Medulla oblongata (tissue), 1 donor: Measurements from ENCODE around the gene ANKS1A.

Source experiments
- DNase-seq: peaks from one replicate; pipeline ENCODE4 v3.0.0-alpha.2; 2015; ENCODE audit errors: extremely low spot score

Gene ANKS1A

DNA sequence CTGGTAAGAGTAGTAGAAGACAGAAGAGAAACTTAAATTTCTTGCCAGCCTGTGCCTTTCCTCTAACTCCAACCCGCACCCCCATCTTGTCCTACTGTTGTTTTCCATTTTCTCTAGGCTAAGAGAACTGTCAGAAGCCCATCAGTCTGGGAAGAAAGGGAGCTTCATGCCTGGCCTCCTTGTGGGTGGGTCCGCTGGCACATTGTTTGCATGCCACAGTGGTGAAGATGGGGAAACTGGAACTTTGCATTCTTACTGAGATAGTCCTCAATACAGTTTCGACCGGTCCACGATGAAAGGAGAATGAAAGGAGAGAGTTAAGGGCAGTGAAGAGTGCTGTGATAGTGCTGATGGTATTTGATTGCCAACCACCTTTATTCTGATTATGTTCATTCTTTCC is 149.0 kb downstream of the ANKS1A start:
- no peak for DNase-seq

- no peak for DNase-seq
Measured at GRCh38 chr6:35040398-35040797, 151.3 kb downstream of the ANKS1A start.

DNA sequence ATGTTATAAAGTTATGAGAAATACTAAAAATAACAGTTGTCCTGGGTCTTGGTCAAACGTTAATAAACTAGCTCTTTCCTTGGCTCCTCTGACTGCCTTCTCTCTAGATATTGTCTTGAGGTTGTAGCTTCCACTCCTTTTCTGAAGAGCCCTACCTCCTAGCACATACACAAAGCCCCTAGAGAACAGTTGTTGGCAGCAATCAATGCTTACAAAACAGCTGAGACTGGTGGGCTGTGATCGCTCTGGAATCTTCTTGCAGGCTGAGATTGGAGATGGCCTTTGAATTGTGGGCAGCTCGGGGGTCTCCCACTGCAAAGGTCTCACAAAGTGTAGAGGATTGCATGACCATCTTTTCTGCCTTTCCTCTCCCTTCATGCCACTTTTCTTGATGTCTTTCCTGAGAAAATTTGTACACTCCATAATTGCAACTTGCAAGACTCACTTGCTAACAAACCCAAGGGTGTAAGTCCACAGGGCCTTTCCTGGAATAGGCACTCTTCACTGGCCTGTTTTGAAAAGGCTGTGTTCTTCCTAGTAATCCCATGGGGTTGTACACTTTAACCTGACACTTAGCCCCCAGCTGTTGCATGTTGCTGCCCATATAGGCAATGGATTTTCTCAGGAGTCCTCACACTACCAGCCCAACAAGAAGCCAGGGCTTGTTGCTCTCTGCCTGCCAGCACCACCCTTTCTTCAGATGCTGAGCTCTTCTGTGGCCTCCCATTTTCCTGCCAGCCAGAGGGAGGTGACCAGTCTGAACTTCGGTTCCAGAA is 152.2 kb downstream of the ANKS1A start:
- DNase-seq = no peak

DNA sequence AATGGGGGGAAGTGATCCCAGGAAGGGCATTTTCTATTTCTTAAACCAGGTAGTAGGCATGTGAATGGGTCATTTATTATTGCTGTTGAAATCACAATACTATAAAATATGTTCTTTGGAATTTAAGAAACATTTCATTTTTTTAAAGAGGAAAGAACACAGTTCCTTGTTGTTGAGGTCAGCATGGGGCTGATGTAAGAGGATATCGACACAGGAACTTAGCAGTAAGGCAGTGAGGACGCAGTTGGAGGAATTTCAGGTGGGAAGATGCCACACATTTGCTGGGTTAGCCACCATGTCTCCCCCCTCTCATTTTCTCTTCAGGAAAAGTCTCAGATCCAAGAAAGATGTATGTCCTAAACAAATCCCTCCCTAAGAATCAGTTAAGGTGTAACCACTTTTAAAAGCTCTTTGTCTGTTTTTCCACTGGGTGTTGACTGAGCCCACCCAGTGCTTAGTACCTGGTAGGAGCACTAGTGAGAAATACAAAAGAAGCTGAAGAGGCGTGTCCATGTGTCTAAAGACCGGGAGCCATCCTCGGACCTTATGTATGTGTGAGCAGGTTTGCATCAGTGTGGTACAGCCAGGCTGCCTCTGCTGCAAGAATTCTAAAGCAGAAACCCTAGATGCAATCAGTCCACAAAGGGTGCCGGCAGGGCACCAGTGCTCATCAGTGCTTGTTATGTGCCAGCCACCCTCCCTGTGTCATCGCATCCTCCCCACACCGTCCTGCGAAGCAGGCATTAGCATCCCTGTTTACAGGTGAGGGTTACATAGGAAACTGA is 153.2 kb downstream of the ANKS1A start:
- no peak for DNase-seq

DNA sequence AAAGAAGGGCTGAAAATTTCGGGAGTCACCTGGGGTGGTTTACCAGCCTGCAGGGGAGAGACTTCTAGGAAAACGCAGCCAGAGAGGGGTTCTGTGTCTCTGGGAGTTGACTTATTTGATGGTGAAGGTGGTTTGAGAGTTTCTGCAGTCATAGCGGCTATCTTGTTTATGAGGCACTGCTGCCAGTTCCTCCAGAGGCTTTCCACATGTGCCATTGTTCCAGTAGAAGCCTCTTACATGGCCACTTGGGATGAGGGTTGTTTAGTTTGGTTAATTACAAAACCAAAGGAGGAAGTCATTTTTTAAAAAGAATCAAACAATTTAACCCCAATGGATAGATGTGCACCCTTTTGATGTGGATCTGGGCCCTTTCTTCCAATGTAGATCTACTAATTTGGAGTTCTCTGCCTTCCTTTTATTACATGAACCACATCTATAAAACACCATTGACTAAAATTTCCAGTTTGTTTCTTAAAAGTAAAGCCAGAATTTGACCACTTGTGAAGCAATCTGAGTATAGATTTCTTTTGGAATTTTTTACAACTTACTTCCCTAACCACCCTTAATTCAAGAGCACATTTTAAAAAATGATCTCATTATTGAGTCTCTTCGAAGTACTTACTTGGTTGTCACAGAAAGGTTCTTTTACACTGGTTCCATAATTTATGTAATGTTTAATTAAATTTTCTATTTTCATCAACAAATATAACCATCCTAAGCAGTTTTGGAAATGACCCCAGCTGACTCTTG is 154.5 kb downstream of the ANKS1A start:
- no peak for DNase-seq

DNA sequence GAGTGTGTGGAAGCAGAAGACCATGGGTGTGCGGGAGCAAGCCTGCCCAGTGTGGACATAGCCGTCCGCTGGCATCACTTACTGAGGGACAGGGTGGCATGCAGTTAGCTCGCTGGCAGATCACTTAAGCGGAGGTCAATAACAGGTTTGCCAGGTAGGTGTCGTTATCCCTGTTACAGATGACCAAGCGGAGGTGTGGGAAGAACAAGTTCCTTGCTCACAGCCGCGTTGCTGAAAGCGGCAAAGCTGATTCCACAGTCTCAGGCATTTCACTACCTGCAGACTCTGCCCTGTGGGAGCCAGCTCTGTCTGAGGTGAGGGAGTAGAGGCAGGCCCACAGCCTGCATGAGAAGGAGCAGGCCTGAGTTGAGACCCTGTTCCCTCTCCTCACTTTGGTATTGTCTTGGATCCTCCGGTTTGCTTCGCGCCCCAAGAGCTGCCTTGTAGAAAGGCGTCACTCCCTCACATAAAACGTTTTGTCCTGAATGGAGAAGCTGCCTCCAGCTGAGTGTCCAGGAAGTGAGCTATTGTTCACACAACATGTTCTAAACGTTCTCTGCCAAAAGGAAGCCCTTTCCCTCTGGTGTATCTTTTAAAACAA is 155.2 kb downstream of the ANKS1A start:
- peak; percentile 77 for DNase-seq

- no peak for DNase-seq
Measured at GRCh38 chr6:35044761-35045421, 155.8 kb downstream of the ANKS1A start.

DNA sequence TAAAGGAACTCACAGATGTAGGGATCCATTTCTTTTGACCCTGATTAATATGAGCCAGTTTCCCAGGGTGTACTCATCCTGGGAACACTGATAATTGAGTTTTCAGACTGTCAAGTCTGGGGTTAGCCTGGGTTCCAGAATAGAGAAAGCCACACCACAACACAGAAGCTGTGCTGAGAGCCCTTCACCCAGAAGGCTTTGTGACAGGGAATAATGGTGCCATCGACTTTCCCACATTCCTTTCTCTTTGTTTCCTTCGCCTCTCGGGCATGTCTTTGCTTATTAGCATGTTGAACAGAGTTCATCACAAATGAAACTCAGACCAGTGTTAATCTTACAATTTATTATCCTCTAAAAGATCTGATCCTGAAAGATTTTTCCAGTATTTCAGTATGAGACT is 157.0 kb downstream of the ANKS1A start:
- DNase-seq = peak; percentile 28

GRCh38 chr6:35046862-35047261 is 157.8 kb downstream of the ANKS1A start:
- no peak for DNase-seq

GRCh38 chr6:35047265-35048011 is 158.4 kb downstream of the ANKS1A start:
- DNase-seq = peak; percentile 57

DNA sequence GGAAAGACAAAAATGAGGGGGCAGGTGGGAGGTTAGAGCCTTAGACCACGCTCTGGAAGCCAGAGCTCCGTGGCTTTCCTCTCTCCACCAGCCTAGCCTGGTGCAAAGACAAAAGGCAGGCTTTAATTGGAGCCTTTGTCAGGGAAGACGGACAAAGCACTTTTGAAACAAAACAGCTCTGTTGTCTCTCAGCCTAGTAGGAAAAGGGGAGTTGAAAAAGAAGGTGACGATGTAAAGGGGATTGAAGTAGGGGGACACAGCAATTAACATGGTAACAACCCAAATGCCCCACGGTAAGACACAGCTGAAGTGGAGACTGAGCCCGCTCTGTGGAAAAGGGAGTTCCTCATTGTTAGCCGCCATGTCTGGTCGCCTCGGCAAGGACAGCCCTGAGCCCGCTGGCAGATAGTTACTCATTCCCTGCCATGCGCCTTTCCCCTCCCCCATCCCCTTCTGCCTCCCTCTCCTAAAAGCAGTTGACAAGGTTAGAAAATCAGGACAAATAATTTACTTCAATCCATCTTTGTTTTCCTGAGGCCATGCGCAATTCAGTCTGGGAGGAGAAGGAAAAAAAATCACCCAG is 159.1 kb downstream of the ANKS1A start:
- peak; percentile 86 for DNase-seq

- DNase-seq = peak; percentile 93
Measured at GRCh38 chr6:35048631-35049083, 159.6 kb downstream of the ANKS1A start.

GRCh38 chr6:35049156-35049735 is 160.2 kb downstream of the ANKS1A start:
- no peak for DNase-seq

DNA sequence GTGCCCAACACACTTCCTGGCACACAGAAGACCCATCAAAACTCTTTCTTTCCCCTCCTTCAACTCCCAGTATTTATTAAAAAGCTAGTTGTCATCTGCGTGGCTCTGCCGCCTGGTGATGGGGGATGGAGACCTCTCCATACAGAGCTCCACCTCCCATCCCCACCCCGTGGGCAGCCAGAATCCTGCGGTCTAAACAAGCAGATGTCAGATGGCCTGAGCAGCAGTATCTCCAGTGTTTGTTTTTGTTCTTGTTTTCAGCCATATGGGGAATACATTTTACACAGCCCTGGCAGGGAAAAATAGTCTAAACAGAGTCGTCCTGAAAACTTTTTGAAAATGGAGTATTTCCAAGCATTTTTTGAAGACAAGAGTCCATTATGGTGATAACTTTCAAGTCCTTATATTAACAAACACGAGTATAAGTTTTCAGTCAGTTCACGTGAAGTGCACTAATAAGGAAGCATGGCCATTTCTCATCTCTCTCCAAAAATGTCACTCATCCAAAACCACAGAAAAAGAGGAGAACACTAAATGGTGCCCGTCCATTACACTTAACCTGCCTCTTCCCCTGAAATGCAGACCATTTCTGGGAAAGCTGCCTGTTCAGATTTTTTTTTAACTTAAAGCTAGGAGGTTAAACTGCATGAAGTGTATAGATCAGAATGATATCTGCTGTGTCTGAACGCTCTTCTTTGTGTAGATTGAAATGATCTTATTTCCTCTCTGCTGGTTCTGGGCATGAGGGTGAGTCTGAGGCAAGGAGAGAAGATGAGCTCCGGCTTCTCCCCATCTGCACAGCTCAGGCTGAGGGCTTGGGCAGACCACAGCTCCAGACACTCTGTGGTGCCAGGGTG is 161.1 kb downstream of the ANKS1A start:
- peak; percentile 88 for DNase-seq

GRCh38 chr6:35050757-35051330 is 161.8 kb downstream of the ANKS1A start:
- no peak for DNase-seq

DNA sequence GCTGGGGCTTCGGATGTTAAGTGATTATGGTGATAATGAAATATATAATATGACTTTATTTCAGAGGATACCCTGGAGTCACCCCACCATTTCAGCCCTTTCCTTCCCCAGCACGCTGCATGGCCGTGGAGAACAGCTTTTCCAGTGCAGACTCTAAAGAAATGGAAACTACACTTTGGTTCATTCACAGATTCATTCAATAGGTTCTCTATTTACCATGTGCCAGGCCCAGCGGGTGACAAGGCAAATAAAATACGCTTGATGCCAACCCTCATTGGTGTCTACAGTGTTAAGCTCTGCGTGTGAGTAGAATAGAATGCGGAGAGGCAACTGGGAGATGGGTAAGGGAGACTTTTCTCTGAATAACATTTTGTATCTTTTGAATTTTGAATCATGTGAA is 162.3 kb downstream of the ANKS1A start:
- peak; percentile 56 for DNase-seq

- DNase-seq = no peak
Measured at GRCh38 chr6:35051997-35052583, 163.0 kb downstream of the ANKS1A start.
